Measurements from ENCODE around the gene ARHGAP33.
A peak's percentile ranks its signal among the peaks of the same experiment; 100 is the strongest.

Gene ARHGAP33

DNA sequence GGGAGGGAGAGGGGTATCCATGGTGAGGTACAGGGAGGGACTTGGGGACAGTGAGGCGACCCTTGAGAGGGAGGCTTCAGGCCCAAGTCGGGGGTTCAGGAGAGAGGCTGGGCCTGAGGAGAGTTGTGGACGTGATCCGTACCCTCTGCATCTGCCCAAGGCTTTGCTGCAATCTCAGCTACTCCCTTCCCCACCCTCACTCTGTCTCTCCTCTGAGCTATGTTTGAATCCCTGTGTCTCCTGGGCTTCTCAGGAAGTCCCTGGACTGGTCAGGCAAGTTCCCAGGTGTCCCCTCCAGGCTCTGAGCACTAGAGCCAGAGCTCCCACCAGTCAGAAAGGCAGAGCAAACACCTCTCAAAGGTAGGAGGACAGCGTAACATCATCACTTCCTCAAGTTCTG lies 25.2 kb upstream of the ARHGAP33 start:
- ATAC-seq (ENCODE audit: insufficient read depth, low read depth) (no peak), DNase-seq (no peak)
- Histone ChIP-seq H3K4me1 (ENCODE audit: insufficient read depth, low read length) (peaks cover 40% of the 10 kb centered on the region), H3K36me3 (ENCODE audit: insufficient read depth, low read length) (peaks cover 24% of the 10 kb centered on the region), H2AFZ (ENCODE audit: low read depth, low read length) (no peak overlapping the region), H3K4me2 (ENCODE audit: insufficient read depth, low read length) (peak overlapping the region; percentile 94; the same call in 1 of the 2 replicates), H3K27me3 (ENCODE audit: insufficient read depth, low read length, poor library complexity) (no peaks in the 10 kb centered on the region), H3K27ac (ENCODE audit: low read length) (no peak overlapping the region), H3K4me3 (ENCODE audit: low read depth in 1 of 2, low read length in 2 of 2) (no peak overlapping the region), H4K20me1 (ENCODE audit: insufficient read depth, low read length) (0 out of 2 replicates have a peak, but pooled peaks cover 3% of the 10 kb centered on the region), H3K79me2 (ENCODE audit: insufficient read depth, low read length) (peaks cover 31% of the 10 kb centered on the region), H3K9me3 (ENCODE audit: insufficient read depth, low read length, severe bottlenecking) (no peaks in the 10 kb centered on the region), H3K9ac (ENCODE audit: low read depth, low read length) (no peak overlapping the region; the same call in 1 of the 2 replicates)
- TF ChIP-seq, protein P1, sequence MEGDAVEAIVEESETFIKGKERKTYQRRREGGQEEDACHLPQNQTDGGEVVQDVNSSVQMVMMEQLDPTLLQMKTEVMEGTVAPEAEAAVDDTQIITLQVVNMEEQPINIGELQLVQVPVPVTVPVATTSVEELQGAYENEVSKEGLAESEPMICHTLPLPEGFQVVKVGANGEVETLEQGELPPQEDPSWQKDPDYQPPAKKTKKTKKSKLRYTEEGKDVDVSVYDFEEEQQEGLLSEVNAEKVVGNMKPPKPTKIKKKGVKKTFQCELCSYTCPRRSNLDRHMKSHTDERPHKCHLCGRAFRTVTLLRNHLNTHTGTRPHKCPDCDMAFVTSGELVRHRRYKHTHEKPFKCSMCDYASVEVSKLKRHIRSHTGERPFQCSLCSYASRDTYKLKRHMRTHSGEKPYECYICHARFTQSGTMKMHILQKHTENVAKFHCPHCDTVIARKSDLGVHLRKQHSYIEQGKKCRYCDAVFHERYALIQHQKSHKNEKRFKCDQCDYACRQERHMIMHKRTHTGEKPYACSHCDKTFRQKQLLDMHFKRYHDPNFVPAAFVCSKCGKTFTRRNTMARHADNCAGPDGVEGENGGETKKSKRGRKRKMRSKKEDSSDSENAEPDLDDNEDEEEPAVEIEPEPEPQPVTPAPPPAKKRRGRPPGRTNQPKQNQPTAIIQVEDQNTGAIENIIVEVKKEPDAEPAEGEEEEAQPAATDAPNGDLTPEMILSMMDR (IDR thresholded peaks at IDR 0.05; ENCODE audit: borderline replicate concordance, extremely low read depth, low read length, poor library complexity, severe bottlenecking): no peak
- TF ChIP-seq EZH2 (IDR thresholded peaks at IDR 0.05; ENCODE audit: borderline replicate concordance, low read depth, low read length, severe bottlenecking): no peak

DNA sequence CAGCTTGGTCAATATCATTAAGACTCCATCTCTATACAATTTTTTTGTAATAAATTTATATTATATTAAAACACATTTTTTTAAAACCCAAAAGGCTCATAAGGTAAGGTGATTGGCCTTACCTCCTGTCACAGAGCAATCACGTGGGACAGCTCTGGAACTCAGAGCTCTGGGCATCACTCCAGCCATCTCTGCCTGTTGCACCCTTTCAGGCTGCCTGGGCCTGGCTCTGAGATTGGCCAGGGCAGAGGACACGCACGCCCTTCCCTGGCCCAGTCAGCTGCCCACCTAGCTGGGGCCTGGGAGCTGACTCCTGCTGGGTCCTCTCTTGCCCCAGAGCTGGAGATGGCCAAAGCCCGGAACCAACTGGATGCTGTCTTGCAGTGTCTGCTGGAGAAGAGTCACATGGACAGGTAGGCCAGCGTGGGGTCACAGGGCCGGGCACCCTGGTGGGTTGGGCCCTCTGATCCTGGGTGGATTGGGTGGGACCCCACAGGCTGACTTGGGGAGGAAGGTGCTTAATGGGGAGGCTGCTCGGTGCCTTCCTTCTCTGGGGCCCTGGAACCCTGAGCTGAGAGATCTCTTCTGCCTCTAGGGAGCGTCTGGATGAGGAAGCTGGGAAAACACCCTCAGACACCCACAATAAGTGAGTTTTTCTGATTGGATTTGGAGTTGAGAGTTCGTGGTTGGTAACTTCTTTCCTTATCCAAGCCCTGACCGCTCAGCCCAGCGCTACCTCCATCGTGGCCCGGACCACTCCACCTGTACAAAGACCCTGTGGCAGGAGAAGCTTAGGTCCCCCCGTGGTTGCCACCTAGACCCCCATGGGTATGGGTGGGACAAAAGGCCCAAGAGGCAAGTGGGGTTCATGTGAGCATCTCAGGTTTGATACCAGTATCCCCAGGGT lies 23.3 kb upstream of the ARHGAP33 start:
- Histone ChIP-seq H3K27me3 (ENCODE audit: insufficient read depth, low read length, poor library complexity) (no peaks in the 10 kb centered on the region), H3K36me3 (ENCODE audit: insufficient read depth, low read length) (peaks cover 24% of the 10 kb centered on the region), H3K9me3 (ENCODE audit: insufficient read depth, low read length, severe bottlenecking) (no peaks in the 10 kb centered on the region), H4K20me1 (ENCODE audit: insufficient read depth, low read length) (0 out of 2 replicates have a peak, but pooled peaks cover 3% of the 10 kb centered on the region), H3K4me3 (ENCODE audit: low read depth in 1 of 2, low read length in 2 of 2) (no peak overlapping the region), H2AFZ (ENCODE audit: low read depth, low read length) (no peak overlapping the region), H3K4me2 (ENCODE audit: insufficient read depth, low read length) (no peak overlapping the region), H3K4me1 (ENCODE audit: insufficient read depth, low read length) (peaks cover 32% of the 10 kb centered on the region), H3K27ac (ENCODE audit: low read length) (no peak overlapping the region), H3K9ac (ENCODE audit: low read depth, low read length) (0 out of 2 replicates have a peak overlapping the region, but pooled peaks have one; percentile 8), H3K79me2 (ENCODE audit: insufficient read depth, low read length) (peaks cover 16% of the 10 kb centered on the region)
- DNase-seq (no peak), ATAC-seq (ENCODE audit: insufficient read depth, low read depth) (no peak)
- TF ChIP-seq, protein P1 (IDR thresholded peaks at IDR 0.05; ENCODE audit: borderline replicate concordance, extremely low read depth, low read length, poor library complexity, severe bottlenecking): no peak
- no peak for TF ChIP-seq EZH2 (IDR thresholded peaks at IDR 0.05; ENCODE audit: borderline replicate concordance, low read depth, low read length, severe bottlenecking)

DNA sequence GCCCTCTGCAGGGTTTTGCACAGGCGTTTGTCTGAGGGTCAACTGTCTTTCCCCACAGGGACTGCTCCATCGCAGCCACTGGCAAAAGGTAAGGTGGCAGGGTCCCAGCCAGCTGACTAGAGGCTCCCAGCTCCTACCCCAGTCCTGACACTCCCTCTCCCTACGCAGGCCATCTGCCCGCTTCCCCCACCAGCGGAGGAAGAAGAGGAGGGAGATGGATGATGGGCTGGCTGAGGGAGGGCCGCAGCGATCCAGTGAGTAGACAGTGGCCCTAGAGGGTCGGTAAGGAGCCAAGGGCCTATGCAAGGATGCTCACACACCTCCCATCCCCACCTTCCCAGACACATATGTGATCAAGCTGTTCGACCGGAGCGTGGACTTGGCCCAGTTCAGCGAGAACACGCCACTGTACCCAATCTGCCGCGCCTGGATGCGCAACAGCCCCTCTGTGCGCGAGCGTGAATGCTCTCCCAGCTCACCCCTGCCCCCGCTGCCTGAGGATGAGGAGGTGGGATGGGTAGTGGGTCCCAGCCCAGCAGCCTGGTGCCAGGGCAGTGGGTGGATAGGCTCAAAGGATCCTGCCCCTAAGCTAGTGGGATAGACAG lies 22.5 kb upstream of the ARHGAP33 start:
- Histone ChIP-seq H2AFZ (ENCODE audit: low read depth, low read length) (no peak overlapping the region), H4K20me1 (ENCODE audit: insufficient read depth, low read length) (0 out of 2 replicates have a peak, but pooled peaks cover 3% of the 10 kb centered on the region), H3K4me2 (ENCODE audit: insufficient read depth, low read length) (no peak overlapping the region), H3K27me3 (ENCODE audit: insufficient read depth, low read length, poor library complexity) (no peaks in the 10 kb centered on the region), H3K27ac (ENCODE audit: low read length) (no peak overlapping the region), H3K9ac (ENCODE audit: low read depth, low read length) (no peak overlapping the region), H3K9me3 (ENCODE audit: insufficient read depth, low read length, severe bottlenecking) (no peaks in the 10 kb centered on the region), H3K36me3 (ENCODE audit: insufficient read depth, low read length) (peaks cover 24% of the 10 kb centered on the region), H3K4me1 (ENCODE audit: insufficient read depth, low read length) (peaks cover 30% of the 10 kb centered on the region), H3K79me2 (ENCODE audit: insufficient read depth, low read length) (peaks cover 15% of the 10 kb centered on the region), H3K4me3 (ENCODE audit: low read depth in 1 of 2, low read length in 2 of 2) (no peak overlapping the region)
- TF ChIP-seq, protein P1 (IDR thresholded peaks at IDR 0.05; ENCODE audit: borderline replicate concordance, extremely low read depth, low read length, poor library complexity, severe bottlenecking): no peak
- no peak for TF ChIP-seq EZH2 (IDR thresholded peaks at IDR 0.05; ENCODE audit: borderline replicate concordance, low read depth, low read length, severe bottlenecking)
- ATAC-seq (ENCODE audit: insufficient read depth, low read depth) (no peak), DNase-seq (no peak)

Measured in DND-41 (cell line).